GM18517 (cell line): ENCODE data around the gene ENTREP1.

ENCODE experiments used
- ATAC-seq: cut with Tn5 transposase; IDR thresholded peaks from one replicate; pipeline ENCODE4 v1.9.1; 2021; ENCODE audit warnings: mild to moderate bottlenecking, moderate library complexity; ENCODE audit not compliant: unreplicated experiment

ENTREP1 gene

DNA sequence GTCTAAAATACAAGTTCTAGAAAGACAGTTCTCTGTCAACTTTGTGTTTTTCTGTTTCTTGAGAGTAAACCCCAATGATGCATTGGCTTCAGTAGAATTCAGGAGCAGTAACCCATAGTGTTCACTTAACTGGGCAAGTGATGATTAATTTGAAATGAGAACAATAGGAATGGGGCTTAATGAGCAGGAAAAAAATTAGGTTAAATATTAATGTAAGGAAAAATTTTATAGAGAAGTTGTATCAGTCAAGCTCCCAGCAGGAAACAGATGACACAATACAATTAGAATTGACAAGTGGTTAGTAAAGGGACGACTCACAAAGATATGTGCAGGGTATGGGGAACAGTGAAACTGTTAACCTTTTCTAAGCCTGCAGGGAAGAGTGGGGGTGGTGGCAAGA is 38.2 kb downstream of the ENTREP1 start:
- ATAC-seq: no peak

DNA sequence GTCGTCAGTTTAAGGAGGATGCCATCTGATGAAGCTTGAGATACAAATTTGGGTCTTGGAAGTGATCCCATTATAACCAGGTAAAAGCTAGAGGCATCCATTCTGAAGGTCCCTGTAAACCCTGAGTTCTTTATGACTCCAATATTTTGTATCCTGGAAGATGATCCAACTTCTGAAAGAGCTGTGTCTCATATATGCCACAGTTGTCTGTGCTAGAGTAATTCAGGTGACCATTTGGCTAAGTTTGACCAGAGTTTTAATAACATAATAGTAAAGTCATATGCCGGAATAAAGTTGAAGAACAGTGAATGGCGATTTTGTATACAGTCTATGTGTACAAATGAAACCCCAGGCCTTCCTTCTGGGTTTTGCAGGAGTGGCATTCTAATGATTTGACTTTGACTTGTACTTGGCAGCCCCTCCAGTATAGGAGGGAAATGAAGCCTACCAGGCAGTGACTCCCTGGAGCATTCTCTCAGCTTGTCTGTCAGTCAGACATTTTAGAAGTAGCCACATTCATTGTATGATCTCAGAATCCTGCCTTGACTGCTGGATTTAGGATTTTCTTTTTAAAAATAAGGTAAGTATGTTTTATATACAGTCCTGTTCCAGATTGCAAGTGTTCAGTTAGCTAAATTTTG is 39.6 kb downstream of the ENTREP1 start:
- no peak for ATAC-seq

DNA sequence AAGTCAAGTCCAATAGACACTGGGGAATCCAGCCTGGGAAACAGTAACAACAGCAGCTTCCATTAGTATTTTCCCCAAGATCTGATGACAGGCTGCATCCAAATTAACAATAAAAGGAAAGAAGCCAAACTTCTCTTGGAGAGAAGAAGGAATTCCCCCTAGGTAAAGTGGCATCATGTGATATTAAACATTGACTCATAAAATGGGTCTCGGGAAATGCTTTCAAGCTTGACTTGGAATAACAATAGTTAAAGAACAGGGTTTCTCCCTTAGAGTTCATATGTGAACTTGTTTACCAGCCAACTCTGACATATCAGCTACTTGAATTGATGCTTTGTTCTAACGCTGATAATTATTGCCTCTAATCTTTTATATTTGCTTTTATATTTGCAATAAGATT is 45.4 kb downstream of the ENTREP1 start:
- no peak for ATAC-seq

DNA sequence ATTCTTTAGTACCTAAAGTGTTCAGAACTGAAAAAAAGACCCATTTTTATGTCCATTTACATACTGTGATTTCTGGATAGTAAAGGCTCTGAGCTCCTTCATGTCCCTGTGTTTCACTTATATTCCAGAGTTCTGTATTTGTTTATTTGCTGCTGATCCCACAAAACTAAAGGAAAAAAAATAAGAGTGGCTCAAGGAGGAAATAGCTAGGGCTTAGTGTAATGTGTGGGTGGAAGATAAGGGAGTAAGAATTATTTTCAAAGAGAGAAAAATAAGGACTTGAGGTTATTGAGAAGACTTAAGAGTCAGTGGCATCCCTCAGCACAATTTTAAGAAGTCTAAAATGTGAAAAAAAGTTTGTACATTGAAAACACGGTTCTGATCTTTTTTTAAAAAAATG is 46.0 kb downstream of the ENTREP1 start:
- no peak for ATAC-seq

DNA sequence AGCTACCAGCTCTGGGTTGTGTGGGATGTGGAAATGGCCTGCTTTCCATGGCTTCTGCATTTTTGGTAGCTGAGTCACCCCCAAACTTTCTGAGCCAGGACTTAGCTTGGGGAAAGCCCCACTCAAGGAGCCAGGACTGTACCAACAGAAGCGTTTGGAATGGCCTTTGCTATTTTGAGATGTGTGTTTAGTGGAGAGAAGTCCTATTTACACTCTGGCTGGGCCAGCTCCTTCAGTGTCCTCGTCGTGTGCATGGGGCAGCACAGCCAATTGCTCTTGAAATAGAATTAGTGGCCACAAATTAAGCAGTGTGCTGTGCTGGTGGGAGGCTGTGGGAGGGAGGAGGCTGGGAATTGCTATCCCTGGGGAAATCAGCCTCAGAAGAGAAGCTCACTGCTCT is 51.6 kb downstream of the ENTREP1 start:
- no peak for ATAC-seq

DNA sequence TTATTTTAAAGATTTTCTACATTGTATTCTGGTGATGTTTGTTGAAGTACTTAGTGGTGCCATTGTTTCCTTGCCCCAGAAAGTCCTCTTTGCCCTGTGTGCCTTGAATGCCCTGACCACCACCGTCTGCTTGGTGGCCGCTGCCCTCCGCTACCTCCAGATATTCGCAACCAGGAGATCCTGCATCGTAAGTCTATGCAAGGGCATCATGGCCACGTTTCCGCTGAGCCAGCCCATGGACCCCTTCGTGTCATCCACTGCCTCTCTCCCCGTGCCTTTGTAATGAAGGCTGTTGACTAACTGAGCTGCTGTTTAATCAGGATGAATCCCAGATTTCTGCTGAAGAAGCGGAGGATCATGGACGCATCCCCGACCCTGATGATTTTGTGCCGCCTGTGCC is 52.3 kb downstream of the ENTREP1 start:
- ATAC-seq: no peak

DNA sequence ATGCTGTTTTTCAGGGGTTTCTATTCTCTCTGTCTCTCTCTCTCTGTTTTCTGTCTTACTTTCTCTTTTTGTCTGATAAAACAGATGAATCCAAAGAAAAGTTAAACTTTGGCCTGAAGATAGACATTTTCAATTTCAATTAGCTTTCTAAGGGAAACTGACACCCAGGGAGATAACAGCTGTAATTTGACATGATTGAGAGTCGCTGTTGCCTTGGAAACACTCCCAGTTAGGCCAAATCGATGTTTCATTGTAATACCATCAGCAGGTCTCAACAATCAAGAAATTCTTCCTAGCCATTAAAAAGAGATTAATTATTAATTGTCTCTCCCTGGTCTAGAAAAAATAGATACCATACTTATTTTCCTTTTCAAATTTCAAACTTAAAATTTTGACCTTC is 53.0 kb downstream of the ENTREP1 start:
- ATAC-seq: no peak

DNA sequence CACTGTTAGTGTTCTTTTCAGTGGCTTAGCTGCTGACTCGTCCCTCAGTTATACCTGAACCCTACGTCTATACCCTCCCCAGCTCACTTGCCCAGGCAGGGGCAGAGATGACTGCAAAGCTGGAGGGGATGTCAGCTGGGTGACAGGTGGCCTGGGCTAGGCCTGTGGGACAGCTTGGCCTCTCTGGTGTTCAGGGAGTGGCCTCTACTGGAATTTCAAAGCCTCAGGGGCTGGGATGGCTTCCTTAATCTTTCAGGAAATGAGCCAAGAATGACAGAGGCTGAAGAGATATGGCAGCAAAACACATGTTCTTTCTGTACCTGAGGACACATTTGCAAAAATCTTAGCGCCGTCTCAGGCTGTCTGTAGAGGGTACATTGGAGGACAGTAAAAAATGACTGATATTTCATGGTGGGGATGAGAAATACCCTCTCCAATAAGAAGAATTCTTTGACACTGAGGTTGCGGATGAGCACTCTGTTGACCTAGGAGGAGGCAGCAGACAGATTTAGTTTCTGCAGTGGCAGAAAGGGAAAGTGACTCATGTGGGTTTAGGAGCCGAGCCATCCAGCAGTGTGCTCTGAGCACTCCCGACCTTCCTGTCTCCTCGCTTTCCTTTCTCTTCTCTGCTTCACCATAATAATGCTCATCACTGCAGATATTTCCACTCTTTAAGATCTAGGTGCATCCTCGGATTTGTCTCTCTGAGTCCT is 54.4 kb downstream of the ENTREP1 start:
- no peak for ATAC-seq

DNA sequence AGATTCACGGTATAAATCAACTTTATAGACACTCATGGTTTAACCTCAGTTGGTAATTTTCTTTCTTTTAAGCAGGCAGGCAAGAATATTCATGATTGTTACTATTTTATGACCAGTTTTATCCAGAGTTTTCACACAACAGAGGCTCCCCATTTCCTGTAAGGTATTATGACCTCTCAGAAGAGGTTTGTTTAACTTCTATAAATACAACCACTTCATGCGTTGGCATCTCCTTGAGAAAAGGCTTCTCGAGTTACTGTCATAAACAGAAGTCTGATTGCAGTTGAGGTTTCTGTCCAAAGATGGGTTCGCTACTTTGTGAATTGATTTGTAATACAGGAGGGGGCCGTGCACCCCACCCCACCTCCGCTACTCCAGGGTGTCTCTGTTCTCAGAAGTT is 55.3 kb downstream of the ENTREP1 start:
- ATAC-seq: no peak

DNA sequence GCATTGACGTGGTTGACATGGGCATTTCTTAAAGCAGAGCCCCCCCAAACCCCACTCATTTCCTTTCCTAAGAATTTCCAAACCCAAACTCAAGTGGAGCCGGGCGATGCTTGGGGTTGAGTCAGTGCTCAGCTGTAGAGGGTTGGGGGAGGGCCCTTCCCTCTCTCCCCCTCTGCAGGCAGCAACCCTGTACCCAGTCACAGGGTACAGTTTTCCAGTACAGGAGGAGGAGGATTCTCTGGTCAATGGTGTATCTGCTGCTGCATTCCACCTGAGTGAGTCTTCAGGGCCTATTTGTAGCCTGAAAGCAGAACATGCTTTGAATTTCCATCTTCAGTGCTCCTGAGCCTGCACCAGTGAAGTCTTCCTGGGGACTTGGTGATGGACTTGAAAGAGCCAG is 55.8 kb downstream of the ENTREP1 start:
- ATAC-seq: no peak

DNA sequence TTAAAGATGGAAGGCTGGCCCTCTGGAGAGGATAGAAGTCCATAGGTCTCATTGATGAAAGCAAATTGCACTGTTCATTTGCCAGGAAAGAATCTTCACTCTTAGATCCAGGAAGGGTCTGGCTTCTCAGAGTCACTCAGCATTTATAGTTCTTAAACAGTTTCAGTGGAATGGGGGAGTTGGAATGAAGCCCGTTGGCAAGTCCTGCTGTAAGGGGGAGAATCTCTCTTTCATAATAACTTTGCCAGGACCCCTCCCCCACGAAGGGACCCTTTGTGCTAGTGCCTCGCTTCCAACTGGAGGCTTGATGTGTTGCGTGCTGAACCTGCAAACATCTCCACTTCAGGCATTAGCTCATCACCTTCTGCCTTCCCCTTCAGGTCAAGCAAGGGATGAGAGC is 57.1 kb downstream of the ENTREP1 start:
- no peak for ATAC-seq

DNA sequence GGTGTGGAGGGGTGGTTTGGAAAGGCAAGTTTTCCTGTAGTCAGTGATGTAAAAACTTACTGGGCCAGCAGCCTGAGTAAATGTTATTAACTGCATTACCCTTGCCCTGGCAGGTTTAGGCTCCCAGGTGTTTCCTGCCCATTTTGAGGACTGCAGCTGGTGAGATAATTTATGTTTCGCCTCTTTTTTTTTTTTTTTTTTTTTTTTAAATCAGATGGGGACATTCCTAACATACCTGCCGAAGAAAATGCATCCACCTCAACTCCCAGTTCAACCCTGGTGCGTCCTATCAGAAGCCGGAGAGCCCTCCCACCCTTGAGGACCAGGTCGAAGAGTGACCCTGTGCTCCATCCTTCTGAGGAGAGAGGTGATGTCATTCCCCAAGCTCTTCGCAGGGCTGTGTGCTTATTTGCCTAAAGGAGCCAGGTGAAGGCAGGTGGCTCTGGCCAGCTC is 60.6 kb downstream of the ENTREP1 start:
- ATAC-seq: no peak

DNA sequence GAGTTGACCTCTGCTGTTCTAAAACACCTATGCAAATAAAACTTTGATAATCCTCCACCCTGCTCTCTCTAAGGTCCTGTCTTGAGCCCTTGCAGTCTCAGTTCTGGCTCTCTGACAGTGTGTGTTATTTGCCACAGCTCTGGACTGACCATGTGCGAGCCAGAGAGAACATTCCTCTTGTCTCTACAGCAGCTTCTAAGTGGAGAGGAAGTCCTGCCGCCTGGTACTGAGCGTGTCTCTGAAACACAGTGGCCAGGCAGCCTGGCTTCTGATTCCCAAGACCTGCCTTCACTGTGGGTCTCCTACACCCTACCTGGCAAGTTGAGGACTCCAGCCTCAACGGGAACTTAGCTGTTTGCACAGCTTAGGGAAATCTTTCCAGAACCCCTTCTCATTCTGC is 61.6 kb downstream of the ENTREP1 start:
- no peak for ATAC-seq

DNA sequence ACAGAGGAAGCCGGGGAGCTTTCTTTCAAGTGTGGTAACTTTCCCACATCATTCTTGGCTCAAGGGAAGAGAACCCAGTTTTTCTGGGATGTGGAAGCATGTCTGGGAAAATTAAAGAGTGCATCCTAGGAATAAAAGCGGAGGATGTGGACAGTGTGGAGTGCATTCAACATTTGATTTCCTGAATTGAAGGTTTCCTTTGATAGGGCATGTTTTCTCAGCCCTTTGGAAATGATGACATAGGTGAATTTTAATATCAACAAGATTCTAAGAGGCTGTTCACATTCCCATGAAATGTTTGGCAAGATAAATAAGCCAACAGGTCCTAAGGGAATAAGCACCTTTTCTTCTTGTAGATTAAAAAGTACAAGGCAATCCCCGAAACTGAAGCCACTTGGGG is 63.6 kb downstream of the ENTREP1 start:
- ATAC-seq: no peak

DNA sequence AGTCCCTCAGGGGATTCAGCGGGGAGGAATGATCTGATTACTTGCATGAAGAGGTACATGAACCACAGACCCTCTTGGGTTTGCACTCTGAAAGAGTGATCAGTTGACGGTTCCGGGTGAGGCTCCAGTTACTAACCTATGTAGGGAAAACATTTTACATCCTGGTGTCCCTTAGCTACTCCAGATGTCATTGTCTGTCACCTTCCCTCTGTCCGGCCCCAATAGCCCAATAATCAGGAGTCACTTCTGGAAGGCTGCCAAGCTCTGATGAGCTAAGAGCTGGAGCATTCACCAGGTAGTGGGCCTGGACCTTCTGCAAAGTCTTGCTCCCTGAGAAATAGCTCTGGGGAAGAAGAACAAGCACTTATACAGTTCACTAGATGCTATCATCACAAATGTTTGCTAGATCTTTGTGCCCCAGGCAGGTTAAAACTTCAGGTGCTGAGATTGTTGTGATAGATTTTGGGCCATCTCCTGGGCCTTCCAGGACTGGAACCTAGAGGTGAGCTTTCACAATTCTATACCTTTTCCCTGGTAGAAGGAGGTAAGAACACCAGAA is 64.5 kb downstream of the ENTREP1 start:
- ATAC-seq: no peak

DNA sequence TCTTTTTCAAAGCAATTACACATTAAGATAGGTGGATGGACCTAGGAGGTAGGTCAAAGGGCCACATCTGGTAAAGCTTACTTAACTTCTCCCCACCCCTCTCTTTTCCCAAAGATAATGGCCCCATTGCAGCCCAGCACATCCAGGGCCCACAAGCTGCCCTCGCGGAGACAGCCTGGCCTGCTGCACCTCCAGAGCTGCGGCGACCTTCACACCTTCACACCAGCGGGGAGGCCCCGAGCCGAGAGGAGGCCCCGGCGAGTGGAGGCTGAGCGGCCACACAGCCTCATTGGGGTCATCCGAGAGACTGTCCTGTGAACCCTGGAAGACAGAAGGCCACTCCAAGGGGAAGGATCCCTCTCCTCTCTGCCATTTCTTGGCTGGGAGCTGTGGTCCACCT is 66.5 kb downstream of the ENTREP1 start:
- no peak for ATAC-seq

DNA sequence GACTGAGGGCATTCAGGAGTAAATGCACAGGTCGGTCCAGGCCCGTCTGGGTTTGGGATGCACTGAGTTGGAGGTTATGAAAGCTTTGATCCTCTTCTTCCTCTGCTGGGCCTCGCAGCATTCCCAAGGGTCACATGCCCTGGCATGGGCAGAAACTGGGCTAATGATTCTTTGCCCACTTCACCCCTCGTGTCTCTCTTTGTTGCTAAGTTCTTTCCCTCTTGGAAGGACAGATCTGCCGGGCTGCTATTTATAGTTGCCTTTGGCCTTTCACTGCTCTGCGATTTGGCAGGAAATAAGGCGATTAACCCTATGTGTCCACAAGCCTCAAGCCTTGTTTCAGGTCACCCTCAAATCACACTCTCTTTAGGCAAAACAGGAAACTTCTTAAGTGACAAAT is 66.9 kb downstream of the ENTREP1 start:
- no peak for ATAC-seq

DNA sequence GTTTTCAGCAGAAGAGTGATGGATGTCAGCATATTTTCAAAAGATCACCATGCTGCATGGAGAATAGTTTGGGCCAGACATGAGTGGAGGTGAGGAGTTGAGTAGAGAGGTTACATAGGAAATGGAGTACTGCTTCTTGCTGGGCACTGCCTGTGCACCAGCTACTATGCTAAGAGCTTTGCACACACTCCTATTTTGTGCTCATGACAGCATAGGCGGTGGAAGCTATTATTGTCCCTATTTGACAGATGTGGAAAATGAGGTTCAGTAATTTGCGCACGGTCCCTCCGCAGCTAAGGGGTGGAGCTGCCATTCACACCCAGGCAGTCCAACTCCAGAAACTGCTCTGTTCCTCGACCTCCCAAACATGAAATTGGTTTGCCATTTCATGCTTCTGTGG is 67.8 kb downstream of the ENTREP1 start:
- ATAC-seq: no peak

DNA sequence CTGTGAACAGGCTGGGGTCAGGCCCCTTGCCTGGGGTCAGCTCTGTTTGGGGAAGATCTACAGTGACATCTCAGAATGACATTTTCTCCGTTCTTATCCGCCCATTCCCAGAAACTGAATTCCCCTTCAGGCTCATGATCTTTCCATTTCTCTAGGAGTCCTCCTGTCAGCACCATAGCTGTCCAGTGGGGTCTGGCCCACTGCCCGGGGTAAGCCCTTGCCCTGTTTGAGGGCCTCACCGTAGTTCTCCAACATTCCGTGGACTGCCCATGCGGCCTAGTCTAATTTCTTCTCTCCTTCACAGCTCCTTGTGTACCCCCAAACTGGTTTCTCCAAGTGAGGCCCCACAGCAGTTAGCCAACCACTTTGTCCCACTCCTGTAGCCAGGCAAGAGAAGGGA is 68.4 kb downstream of the ENTREP1 start:
- ATAC-seq: no peak

DNA sequence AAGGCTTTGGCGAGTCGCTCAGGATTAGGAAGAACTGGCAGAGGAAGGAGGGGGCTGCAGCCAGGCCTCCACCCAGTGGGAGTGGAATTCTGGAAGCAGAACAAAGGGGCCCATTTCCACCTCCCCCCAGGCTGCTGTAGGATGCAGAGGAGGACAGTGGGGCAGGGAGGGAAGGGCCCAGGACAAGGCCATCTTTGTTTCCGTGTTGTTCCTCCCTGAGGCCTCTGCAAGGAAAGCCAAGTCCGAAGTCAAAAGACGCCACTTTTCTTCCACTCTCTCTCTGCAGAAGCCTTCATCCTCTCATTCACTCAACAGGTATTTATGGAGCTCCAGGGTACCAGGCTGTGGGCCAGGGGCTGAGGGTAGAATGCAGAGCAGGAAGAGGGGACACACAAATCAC is 70.7 kb downstream of the ENTREP1 start:
- no peak for ATAC-seq

DNA sequence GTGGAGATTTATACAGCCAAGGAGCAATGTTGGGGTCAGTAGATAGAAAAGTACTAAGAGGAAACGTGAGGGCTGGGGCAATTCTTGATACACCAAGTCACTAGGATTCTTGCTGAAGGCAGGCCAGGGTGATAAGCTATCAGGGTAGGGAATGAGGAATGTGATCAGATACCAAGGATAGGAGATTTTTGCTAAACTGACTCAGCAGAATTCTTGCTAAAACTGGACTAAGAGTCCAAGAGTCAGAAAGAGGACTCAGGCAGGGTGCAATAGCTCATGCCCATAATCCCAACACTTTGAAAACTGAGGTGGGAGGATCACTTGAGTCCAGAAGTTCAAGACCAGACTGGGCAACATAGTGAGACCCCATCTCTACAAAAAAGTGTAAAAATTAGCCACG is 71.7 kb downstream of the ENTREP1 start:
- no peak for ATAC-seq

DNA sequence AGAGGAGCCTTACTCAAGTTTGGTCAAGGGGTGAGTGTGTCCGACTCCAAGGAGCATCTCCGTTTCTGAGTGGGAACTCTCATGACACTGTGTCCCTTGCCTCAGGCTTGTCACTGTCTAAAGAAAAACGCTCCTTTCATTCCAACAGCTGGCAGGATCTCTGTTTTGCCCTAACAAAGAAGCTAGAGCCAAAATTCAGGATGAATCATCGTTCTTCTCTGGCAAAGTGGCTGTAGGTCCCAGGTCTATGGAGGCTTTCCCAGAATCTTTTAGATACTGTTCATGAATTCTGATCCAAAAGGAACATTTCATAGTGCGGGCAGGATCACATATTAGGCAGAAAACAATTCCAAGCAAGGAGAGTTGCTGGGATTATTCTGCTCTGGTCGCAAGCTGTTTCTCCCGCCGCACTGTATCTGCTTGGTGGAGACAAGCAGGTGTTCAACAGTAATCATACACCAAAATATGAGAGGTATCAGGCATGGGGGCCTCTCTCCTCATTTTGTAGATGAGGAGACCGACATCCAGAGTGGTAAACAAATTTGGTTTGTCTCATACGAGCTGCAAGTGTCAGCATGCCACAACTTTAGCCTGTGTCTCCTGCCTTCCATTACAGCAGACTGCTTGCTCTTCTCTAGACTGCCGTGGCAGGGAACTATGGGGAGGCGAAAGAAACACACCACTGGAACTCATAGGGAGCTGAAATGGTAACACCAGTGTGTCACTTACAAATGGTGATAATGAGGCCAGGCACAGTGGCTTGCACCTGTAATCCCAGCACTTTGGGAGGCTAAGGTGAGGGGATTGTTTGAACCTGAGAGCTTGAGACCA is 72.6 kb downstream of the ENTREP1 start:
- ATAC-seq: no peak
